Neutrophil (primary cell): ENCODE results near the gene EXOG.

Experiments used
- H3K27ac ChIP-seq: fragments of 200-600 bp; sonication (generic); 2 replicates; pipeline ENCODE4 v1.5.1; 2016; ENCODE audit warnings: mild to moderate bottlenecking, moderate library complexity
- H3K27me3 ChIP-seq: fragments of 200-600 bp; sonication (generic); 2 replicates; pipeline ENCODE4 v1.6.0; 2016; ENCODE audit warnings: mild to moderate bottlenecking
- H3K36me3 ChIP-seq: fragments of 200-600 bp; sonication (generic); 2 replicates; pipeline ENCODE4 v1.5.1; 2017
- H3K4me1 ChIP-seq, 2 experiments: fragments of 200-600 bp in 1 of 2; sonication (generic) in 1 of 2; 1 replicate in 1 of 2; 2 replicates in 1 of 2; pipeline versions ENCODE4 v1.5.1 to v1.6.1; 2013 to 2016; ENCODE audit warnings: low read depth in 1 of 2, low read length in 1 of 2, mild to moderate bottlenecking in 1 of 2, moderate library complexity in 1 of 2; ENCODE audit not compliant: control insufficient read depth in 1 of 2, insufficient read depth in 1 of 2
- H3K4me3 ChIP-seq, 2 experiments: fragments of 200-600 bp in 1 of 2; sonication (generic) in 1 of 2; 1 replicate in 1 of 2; 2 replicates in 1 of 2; pipeline ENCODE4 v1.5.1; 2013 to 2016; ENCODE audit warnings: low read depth in 1 of 2, low read length in 1 of 2, mild to moderate bottlenecking in 1 of 2, moderate library complexity in 1 of 2
- H3K9me3 ChIP-seq: fragments of 200-600 bp; sonication (generic); 2 replicates; pipeline ENCODE4 v1.5.1; 2016
- TF ChIP-seq, protein P1 (sequence below): fragments of 200-600 bp; sonication (generic); IDR thresholded peaks from 2 replicates; pipeline ENCODE4 v1.5.1; 2016; ENCODE audit warnings: antibody characterized with exemption

EXOG gene

DNA sequence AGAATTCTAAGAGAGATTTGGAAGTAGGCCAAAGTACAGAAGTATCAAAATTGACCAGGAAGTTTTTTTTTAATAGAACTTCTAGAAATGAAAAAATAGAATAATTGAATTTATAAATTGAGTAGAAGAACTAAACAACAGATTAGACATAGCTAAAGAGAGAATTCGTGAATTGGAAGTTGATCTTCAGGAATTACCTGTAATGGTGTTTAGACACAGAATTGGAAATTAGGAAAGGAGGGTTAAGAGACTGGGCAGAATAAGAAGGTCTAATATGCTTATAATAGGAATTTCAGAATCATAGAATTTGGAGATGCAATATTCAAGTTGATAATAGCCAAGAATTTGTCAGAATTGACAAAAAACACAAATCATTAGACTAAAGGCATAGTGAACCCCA lies 26.3 kb upstream of the EXOG start:
- no peaks in the 10 kb centered on the region for H3K36me3 ChIP-seq
- TF ChIP-seq, protein P1, sequence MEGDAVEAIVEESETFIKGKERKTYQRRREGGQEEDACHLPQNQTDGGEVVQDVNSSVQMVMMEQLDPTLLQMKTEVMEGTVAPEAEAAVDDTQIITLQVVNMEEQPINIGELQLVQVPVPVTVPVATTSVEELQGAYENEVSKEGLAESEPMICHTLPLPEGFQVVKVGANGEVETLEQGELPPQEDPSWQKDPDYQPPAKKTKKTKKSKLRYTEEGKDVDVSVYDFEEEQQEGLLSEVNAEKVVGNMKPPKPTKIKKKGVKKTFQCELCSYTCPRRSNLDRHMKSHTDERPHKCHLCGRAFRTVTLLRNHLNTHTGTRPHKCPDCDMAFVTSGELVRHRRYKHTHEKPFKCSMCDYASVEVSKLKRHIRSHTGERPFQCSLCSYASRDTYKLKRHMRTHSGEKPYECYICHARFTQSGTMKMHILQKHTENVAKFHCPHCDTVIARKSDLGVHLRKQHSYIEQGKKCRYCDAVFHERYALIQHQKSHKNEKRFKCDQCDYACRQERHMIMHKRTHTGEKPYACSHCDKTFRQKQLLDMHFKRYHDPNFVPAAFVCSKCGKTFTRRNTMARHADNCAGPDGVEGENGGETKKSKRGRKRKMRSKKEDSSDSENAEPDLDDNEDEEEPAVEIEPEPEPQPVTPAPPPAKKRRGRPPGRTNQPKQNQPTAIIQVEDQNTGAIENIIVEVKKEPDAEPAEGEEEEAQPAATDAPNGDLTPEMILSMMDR: no peak
- H3K27ac ChIP-seq: no peak overlapping the region
- H3K9me3 ChIP-seq: peaks cover 7% of the 10 kb centered on the region
- H3K4me3 ChIP-seq: no peak overlapping the region
- no peaks in the 10 kb centered on the region for H3K27me3 ChIP-seq
- no peaks in the 10 kb centered on the region for H3K4me1 ChIP-seq

DNA sequence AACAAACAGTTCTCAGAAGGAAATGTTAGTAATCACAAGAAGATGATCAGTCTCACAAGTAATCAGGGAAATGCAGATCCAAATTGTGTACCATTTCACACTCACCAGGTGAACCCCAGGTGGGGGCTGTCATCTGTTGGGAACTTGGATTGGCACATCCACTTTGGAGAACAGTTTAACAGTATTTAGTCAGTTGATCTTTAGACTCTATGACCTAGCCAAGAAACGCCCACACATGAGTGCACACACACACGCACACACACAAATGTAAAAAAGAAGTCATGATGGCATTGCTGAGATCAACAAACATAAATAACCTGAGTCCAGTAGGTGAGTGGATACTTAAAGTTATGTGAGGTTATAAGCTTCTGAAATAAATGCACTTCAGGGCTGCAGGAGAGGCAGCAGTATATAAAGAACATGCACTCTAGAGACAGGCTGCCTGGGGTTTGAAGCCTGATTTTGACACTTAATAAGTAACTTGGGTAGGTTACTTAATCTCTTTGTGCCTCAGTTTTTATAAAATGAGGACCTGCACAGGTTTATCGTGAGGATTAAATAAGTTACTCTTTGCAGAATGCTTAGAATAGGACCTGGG lies 24.8 kb upstream of the EXOG start:
- Histone ChIP-seq H3K27ac (no peak overlapping the region), H3K27me3 (no peaks in the 10 kb centered on the region), H3K9me3 (peaks cover 7% of the 10 kb centered on the region)

DNA sequence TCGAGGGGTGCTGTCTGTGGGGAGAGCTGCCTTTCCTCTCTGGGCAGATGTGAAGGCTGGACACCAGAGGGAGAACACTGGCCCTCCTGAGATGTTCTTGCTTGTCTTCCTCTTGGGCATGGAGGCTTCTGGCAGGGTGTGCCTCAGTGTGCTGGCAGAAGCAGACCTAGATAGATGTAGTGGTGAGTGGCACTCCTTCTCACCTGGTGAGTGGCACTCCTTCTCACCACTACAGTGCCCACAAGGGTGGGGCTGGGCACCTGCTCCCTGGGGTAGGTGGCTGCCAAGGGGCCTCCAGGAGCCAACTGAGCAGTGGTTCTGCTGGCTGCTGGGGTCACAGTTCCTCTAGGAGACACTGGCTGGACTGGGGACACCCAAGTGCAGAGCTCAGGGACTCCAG lies 23.8 kb upstream of the EXOG start:
- Histone ChIP-seq H3K4me3 (no peak overlapping the region), H3K9me3 (peaks cover 7% of the 10 kb centered on the region), H3K4me1 (no peaks in the 10 kb centered on the region), H3K27ac (no peak overlapping the region), H3K27me3 (no peaks in the 10 kb centered on the region), H3K36me3 (no peaks in the 10 kb centered on the region)
- TF ChIP-seq, protein P1: no peak

More for the DNA sequence above, 24.8 kb upstream of the EXOG start:
- no peaks in the 10 kb centered on the region for H3K36me3 ChIP-seq
- no peaks in the 10 kb centered on the region for H3K4me1 ChIP-seq
- H3K4me3 ChIP-seq: no peak overlapping the region
- TF ChIP-seq, protein P1: no peak

DNA sequence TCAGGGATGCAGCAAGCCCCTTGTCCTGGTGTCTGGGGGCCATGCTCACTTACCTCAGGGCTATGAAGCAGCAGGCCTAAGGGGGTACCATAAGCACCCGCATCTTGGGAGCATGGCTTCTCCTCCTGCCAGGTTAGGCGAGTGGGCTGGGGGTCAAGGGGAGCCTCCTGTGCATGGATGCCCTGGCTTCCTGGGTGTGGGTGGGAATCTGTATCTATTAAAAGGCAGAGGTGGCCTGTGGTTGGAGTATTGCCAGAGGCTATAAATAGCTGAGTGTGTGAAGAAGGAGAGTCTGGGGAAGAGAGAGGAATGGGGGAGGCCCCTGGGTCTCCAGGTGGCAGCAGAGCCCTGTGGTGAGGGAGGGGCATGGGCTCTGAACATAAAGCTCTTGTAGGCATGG lies 22.9 kb upstream of the EXOG start:
- Histone ChIP-seq H3K27ac (no peak overlapping the region), H3K9me3 (peaks cover 7% of the 10 kb centered on the region)

DNA sequence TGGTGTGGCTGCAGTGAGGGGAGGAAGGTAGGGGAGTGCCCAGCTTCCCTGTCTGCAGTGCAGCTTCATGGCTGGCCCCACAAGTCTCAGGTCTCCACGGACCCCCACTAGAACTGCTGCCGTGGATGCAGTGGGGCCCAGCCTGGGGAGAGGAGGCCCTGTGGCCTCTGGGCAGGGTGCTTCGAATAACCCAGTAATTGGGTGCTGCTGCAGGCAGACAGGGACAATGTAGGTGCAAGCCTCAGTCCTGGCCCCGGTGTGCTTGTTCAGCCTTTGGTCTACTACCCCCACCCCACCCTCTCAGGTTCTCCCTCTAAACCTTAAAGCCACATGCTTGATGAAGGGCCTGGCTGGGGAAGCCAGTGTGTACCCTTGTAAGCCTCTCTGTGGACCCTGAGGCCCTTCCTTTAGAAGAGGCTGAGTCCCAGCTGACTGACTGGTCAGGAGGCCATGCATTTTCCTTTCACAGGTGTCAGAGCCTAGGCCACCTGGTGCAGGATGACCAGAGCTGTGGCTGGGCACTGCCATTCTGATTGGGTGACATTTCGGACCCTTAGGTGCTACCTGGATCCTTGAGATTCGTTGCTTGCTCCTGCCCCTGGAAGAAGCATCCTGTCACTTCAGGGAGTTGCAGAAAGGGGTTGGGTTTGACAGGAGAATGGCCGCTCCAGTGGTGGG lies 21.1 kb upstream of the EXOG start:
- TF ChIP-seq, protein P1: no peak
- Histone ChIP-seq H3K27me3 (no peaks in the 10 kb centered on the region), H3K36me3 (no peaks in the 10 kb centered on the region), H3K4me1 (no peaks in the 10 kb centered on the region), H3K27ac (no peak overlapping the region), H3K4me3 (no peak overlapping the region), H3K9me3 (no peaks in the 10 kb centered on the region)

More for the DNA sequence above, 22.9 kb upstream of the EXOG start:
- TF ChIP-seq, protein P1: no peak
- Histone ChIP-seq H3K27me3 (no peaks in the 10 kb centered on the region), H3K4me3 (no peak overlapping the region), H3K4me1 (no peaks in the 10 kb centered on the region), H3K36me3 (no peaks in the 10 kb centered on the region)
